Uterus (tissue), 4 donors: Measurements from ENCODE around the gene NBPF12. TPM values are rescaled to one million over a fixed set of nuclear protein-coding genes. Genes with fewer than 3 reads are reported as not detected.
"Not testable (repeated sequence)": the region's sequence is repeated elsewhere in the genome, so short reads cannot be mapped to it uniquely, and the experiment has no call there.

ENCODE experiments used
- DNase-seq, 2 donors: peaks; one replicate each; pipeline ENCODE4 v3.0.0-alpha.2; 2019 to 2020
- H3K27ac ChIP-seq, 2 donors: fragments of 200-600 bp; sonication (generic); 1 replicate in 1 of 2; 2 replicates in 1 of 2; pipeline ENCODE4 v1.5.1; 2016 to 2018
- H3K27me3 ChIP-seq, 2 donors: fragments of 200-600 bp; sonication (generic); one replicate each; pipeline ENCODE4 v1.5.1; 2018 to 2019; ENCODE audit warnings: control low read depth in 1 of 2
- H3K36me3 ChIP-seq, 2 donors: fragments of 200-600 bp; sonication (generic); one replicate each; pipeline ENCODE4 v1.5.1; 2019; ENCODE audit warnings: control low read depth in 1 of 2
- H3K4me1 ChIP-seq, 2 donors: fragments of 200-600 bp; sonication (generic); one replicate each; pipeline ENCODE4 v1.5.1; 2018 to 2019; ENCODE audit warnings: control low read depth in 1 of 2
- H3K4me3 ChIP-seq, 2 donors: fragments of 200-600 bp; sonication (generic); 1 replicate in 1 of 2; 2 replicates in 1 of 2; pipeline ENCODE4 v1.5.1; 2018 to 2019; ENCODE audit warnings: mild to moderate bottlenecking in 1 of 2
- H3K9me3 ChIP-seq, 2 donors: fragments of 200-600 bp; sonication (generic); one replicate each; pipeline ENCODE4 v1.5.1; 2019; ENCODE audit warnings: control low read depth in 1 of 2
- POLR2A ChIP-seq, 2 donors: fragments of 450-650 bp; IDR thresholded peaks; one replicate each; pipeline ENCODE4 v1.6.1; 2016; ENCODE audit warnings: antibody characterized with exemption in 2 of 2, mild to moderate bottlenecking in 1 of 2, moderate library complexity in 1 of 2
- intact Hi-C: fragments of 100-400 bp; cut with DNase I; formaldehyde crosslinking; loops from one replicate; pipeline ENCODE4 v1.15.1; 2023; ENCODE audit warnings: low total_unique reads
- total RNA-seq, 4 donors: library from RNA; depleted of rRNA in 3 of 4; stranded (reverse); fragments of >200 nt in 3 of 4; gene quantifications; one replicate each; pipeline versions ENCODE4 v1.1.0 to v1.2.4, GENCODE V29; 2014 to 2023
- donor health status: DM: yes; HTN: yes; CAD: no.

Gene NBPF12, protein sequence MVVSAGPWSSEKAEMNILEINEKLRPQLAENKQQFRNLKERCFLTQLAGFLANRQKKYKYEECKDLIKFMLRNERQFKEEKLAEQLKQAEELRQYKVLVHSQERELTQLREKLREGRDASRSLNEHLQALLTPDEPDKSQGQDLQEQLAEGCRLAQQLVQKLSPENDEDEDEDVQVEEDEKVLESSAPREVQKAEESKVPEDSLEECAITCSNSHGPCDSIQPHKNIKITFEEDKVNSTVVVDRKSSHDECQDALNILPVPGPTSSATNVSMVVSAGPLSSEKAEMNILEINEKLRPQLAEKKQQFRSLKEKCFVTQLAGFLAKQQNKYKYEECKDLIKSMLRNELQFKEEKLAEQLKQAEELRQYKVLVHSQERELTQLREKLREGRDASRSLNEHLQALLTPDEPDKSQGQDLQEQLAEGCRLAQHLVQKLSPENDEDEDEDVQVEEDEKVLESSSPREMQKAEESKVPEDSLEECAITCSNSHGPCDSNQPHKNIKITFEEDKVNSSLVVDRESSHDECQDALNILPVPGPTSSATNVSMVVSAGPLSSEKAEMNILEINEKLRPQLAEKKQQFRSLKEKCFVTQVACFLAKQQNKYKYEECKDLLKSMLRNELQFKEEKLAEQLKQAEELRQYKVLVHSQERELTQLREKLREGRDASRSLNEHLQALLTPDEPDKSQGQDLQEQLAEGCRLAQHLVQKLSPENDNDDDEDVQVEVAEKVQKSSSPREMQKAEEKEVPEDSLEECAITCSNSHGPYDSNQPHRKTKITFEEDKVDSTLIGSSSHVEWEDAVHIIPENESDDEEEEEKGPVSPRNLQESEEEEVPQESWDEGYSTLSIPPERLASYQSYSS (N-terminal part only)
- total RNA-seq, result 10 to 100 TPM; 14.1 to 31.4 (median 17.9) TPM

DNA sequence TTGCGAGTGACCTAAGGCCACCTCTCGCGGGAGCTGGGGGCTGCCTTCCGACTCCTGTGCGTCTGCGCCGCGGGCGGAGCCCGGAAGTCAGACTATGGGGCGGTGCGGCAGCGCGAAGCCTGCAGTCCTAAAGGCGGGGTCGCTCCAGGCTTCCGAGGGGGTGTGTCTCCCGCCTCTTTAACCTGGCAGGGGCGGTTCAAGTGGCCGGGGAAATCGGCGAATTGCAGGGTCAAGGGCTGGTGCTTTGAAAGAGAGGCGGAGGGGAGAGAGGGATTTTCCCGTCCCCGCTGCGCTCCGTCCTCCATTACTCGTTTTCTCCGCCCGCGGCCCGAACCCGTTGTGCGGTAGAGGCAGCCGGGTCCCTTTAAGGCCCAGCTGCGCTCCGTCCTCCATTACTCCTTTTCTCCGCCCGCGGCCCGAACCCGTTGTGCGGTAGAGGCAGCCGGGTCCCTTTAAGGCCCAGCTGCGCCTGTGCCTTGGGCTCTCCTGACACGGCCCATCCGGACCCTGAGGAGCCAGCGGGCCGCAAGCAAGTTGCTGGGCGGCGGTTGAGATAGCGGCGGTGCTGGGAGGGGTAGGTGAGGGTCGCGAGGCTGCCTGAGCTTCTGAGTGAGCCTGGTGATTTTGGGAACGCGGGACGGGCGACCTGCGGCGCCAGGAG, at the start of gene NBPF12:
Gene NBPF12, plus strand, starts transcription at position 83 of the 661 bp plus-strand sequence. CDS start 21,820 bp downstream, outside the sequence.
- H3K36me3 ChIP-seq, H3K9me3 ChIP-seq, H3K27me3 ChIP-seq, H3K4me1 ChIP-seq, intact Hi-C loops: not testable (repeated sequence)
- peak; percentile 69 to 74 for DNase-seq
- H3K4me3 ChIP-seq, result peak within 1 kb of the TSS; percentile 66 to 76
- TF ChIP-seq POLR2A (IDR thresholded peaks at IDR 0.05), result peak in 1 of 2 donors; percentile 21
- peak within 1 kb of the TSS; percentile 79 to 87 for H3K27ac ChIP-seq

DNA sequence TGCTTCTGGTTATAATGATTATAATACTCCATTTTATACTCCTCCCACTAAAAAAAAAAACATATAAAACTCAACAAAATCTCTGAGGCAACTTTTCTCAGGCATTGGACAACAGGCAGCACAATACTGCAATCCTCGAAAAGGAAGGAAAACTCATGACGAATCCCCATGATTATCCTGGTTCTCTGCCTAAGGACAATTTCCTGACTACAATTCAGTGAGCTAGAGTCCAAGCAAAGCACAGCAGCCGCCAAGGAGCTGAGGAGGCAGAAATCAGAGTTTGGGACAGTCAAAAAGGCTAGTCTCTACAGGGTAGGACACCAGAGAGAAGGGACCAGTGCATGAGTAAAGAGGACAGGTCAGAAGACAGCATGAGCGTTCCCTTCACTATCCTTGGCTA, 46.8 kb upstream of the NBPF12 start:
- intact Hi-C loops, DNase-seq, H3K4me1 ChIP-seq, H3K36me3 ChIP-seq, H3K27ac ChIP-seq, H3K9me3 ChIP-seq, H3K4me3 ChIP-seq, H3K27me3 ChIP-seq: not testable (repeated sequence)

DNA sequence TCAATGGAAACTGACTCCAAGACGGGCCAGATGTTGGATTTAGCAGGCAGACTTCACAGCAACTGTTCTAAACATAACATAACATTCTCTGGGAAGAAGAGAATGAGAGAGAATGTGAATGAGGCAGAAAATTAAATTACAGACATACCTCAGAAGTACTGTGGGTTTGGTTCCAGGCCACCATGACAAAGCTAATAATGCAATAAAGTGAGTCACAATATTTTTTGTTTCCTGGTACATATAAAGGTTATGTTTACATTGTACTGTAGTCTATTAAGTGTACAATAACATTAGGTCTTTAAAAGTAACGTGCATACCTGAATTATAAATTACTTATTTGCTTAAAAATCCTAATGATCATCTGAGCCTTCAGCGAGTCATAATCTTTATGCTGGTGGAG, 45.8 kb upstream of the NBPF12 start:
- H3K9me3 ChIP-seq, H3K4me3 ChIP-seq, H3K27ac ChIP-seq, H3K4me1 ChIP-seq, H3K36me3 ChIP-seq, H3K27me3 ChIP-seq, DNase-seq, intact Hi-C loops: not testable (repeated sequence)

DNA sequence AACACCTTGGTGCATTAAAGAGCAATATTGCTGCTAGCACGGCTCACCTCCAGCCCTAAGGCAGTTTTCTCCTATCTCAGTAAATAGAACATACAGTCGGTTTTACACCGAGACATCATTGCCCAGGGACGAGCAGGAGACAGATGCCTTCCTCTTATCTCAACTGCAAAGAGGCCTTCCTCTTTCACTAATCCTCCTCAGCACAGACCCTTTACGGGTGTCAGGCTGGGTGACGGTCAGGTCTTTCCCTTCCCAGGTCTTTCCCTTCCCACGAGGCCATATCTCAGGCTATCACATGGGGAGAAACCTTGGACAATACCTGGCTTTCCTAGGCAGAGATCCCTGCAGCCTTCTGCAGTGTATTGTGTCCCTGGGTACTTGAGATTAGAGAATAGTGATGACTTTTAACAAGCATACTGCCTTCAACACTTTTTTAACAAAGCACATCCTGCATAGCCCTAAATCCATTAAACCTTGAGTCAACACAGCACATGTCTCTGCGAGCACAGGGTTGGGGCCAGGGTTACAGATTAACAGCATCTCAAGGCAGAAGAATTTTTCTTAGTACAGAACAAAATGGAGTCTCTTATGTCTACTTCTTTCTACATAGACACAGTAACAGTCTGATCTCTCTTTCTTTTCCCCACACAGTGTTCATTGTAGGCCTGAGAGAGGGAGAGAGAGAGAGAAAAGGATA, 30.4 kb upstream of the NBPF12 start:
- H3K4me3 ChIP-seq, H3K4me1 ChIP-seq, intact Hi-C loops, H3K27me3 ChIP-seq, H3K9me3 ChIP-seq, H3K36me3 ChIP-seq, DNase-seq, H3K27ac ChIP-seq: not testable (repeated sequence)

DNA sequence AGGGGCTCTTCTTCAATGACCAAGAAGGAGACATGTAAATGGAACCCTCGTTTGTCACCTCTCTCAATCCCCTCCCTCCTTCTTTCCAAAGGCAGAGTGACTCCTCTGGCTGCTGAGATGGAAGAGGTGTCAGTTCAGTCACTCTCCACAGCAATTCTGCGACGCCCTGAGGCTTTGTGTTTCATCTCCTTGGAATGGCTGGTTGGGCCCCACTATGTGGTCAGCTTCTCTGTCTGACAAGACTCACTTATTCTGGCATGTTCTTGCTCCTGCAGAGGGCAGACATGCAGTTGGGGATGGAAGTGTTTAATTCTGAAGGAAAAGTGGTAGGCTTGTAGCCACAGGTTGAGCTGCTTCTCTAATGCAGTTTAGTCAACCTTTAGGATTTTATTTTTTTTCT, 25.1 kb upstream of the NBPF12 start:
- H3K36me3 ChIP-seq, intact Hi-C loops, DNase-seq, H3K9me3 ChIP-seq, H3K27ac ChIP-seq, H3K4me1 ChIP-seq, H3K27me3 ChIP-seq, H3K4me3 ChIP-seq: not testable (repeated sequence)

DNA sequence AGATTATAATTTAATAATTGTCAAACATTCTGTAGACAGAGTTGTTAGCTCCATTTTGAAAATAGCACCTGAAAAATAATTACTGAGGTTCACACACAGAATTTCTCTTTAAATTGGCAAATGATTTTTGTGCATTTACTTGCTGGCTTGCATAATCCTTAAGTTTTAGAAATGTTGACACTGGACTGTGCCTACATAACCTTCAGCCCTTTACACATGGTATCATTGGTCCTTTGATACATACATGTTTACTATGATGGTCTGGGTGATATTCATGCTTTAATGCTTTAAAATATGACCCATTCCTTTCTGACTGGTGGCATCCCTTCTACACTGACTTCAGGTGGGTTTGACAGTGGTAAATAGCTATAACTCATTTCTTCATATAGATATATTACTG, 17.3 kb upstream of the NBPF12 start:
- H3K36me3 ChIP-seq, H3K4me1 ChIP-seq, DNase-seq, H3K27ac ChIP-seq, H3K4me3 ChIP-seq, H3K9me3 ChIP-seq, intact Hi-C loops, H3K27me3 ChIP-seq: not testable (repeated sequence)

DNA sequence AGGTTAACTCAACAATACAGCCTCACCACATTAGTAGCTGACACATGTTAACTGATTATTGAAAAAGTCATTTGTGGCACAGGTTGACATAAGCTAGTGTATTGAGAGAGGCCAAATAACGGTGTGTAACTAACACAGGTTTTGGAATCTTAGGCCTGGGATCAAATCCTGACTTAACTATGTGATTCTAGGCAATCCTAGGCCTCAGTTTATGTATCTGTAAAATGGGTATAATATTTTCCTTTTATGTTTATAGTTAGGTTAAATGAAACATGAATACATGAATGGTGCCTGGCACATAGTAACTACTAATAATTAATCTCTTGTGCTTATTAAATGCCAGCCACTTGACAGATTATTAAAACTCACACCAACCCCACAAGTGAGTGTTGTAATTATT, 15.5 kb upstream of the NBPF12 start:
- DNase-seq, H3K4me3 ChIP-seq, H3K27me3 ChIP-seq, H3K9me3 ChIP-seq, H3K36me3 ChIP-seq, intact Hi-C loops, H3K4me1 ChIP-seq, H3K27ac ChIP-seq: not testable (repeated sequence)

DNA sequence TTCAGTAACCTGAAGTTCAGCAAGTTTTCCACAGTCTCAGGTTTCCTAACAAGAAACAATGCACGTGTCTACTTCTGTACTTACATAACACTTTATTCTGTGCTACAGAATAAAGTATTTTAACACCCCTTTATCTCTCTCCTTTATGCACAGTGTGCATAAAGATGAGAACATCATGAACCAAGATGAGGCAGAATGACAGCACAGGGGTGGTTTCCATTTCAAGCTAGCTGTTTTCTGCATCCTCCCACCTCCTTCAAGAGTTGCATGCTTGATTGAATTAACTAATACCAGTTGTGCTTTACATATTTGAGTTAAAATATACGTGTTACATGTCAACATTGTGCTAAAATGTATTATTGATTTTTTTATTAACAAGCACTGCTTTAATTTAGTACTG, 14.0 kb upstream of the NBPF12 start:
- H3K9me3 ChIP-seq, H3K4me3 ChIP-seq, H3K36me3 ChIP-seq, DNase-seq, H3K4me1 ChIP-seq, H3K27ac ChIP-seq, H3K27me3 ChIP-seq, intact Hi-C loops: not testable (repeated sequence)

DNA sequence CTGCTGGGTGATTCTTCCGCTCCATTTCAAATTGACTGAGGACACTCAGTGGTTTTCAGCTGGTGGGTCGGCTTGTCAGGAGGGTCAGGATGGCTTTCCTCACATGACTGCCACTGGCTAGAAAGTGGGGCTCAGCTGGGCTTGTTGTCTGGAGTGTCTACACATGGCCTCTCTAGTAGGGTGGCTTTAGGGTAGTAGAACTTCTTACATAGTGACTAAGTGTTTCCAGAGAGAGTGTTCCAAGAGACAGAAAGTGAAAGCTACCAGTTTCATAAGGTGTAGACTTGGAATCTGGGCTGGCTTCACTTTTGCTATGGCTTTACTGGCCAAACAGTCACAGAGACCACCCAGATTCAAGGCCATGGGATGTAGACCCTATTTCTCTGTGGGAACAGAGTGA, 11.7 kb upstream of the NBPF12 start:
- H3K27me3 ChIP-seq, DNase-seq, intact Hi-C loops: not testable (repeated sequence)

DNA sequence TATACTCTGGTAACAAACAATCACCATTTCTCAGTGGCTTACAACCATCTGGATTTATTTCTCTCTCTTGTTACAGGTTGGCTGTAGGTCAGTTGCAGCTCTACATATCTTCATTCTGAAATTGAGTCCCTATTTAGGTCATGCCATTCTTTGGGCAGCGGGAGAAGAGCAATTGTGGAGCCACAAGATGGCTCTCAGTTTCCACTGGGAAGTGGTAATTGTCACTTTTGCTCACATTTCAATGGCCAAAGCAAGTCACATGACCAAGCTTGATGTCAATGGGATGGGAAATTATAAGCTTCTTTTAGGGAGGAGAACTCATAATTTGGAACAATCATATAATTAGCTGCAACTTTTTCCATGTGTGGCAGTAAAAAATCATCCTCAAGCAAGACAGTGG, 7.9 kb upstream of the NBPF12 start:
- DNase-seq, H3K27ac ChIP-seq, H3K4me1 ChIP-seq, H3K9me3 ChIP-seq, intact Hi-C loops, H3K4me3 ChIP-seq, H3K27me3 ChIP-seq, H3K36me3 ChIP-seq: not testable (repeated sequence)

More for the DNA sequence above, 11.7 kb upstream of the NBPF12 start:
- H3K9me3 ChIP-seq, H3K4me1 ChIP-seq, H3K27ac ChIP-seq, H3K4me3 ChIP-seq, H3K36me3 ChIP-seq: not testable (repeated sequence)

DNA sequence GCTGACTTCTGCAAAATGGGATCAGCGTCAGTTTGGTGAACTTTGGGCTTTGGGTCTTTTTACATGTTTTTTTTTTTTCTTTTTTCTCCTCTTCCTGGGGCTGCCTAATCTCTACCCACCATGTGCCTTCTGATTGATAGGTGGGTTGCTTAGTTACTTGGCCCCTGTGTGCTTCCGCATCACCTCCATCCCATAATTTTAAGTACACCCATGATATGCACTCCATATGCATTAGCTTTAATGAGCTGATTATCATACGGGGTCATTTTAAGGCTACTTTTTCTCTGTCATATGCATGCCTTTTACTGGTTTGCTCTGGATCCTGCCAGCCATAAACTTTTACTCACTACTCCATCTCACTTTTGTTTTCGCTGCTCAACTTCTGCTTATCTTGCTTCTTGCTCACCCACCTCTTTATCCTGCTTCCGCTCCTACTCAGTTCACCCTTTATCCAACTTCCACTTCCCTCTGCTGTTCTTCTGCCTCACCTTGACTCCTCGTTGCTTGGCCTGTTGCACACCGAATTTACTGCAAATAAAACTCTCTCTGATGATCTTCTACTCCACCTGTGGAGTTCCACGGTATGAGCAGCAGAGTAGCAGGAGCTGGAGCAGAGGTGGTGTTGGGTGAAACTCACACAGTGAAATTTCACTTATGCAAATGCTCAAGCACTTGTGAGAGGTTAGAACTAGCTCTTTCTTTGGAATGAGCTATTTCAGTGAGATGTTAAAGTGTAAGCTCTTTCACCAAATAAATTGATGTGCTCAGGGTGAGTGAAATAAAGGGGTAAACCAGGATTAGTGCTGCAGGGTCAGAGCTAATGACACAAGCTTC, 3.5 kb upstream of the NBPF12 start:
- not testable (repeated sequence) for H3K27me3 ChIP-seq

DNA sequence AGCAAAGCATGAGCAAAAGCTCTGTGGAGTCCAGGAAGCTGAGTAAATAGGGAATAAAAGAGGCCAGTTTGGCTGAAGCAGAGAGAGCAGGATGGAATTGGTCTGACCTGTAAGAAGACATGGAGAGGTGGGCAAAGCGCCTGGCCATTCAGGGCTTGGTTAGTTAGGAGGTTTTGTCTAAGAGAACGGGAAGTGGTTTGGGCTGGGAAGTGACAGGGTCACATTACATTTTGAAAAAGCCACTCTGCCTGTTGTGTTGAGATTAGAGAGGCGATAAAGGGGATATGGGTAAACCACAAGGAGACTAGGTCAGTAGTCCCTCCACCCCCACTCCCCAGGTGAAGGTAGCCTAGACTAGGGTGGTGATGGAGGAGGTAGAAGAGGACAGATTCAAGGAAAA, 662 bp upstream of the NBPF12 start:
- H3K4me3 ChIP-seq, H3K27me3 ChIP-seq, H3K4me1 ChIP-seq, DNase-seq, H3K9me3 ChIP-seq, H3K27ac ChIP-seq, H3K36me3 ChIP-seq, intact Hi-C loops: not testable (repeated sequence)

More for the DNA sequence above, 3.5 kb upstream of the NBPF12 start:
- H3K27ac ChIP-seq, H3K4me3 ChIP-seq, DNase-seq, H3K9me3 ChIP-seq, H3K36me3 ChIP-seq, H3K4me1 ChIP-seq, intact Hi-C loops: not testable (repeated sequence)
